Breast epithelium (tissue), 3 donors: Measurements from ENCODE around the gene PRKRIP1.

Experiments used
- POLR2A ChIP-seq: fragments of 450-650 bp; IDR thresholded peaks from one replicate; pipeline ENCODE4 v1.6.1; 2016; ENCODE audit warnings: antibody characterized with exemption, mild to moderate bottlenecking, moderate library complexity
- TF ChIP-seq, protein P1 (sequence below), 3 donors: fragments of 450-650 bp; IDR thresholded peaks; one replicate each; pipeline ENCODE4 v1.5.1; 2016 to 2017; ENCODE audit warnings: antibody characterized with exemption in 3 of 3, mild to moderate bottlenecking in 3 of 3, moderate library complexity in 3 of 3

DNA sequence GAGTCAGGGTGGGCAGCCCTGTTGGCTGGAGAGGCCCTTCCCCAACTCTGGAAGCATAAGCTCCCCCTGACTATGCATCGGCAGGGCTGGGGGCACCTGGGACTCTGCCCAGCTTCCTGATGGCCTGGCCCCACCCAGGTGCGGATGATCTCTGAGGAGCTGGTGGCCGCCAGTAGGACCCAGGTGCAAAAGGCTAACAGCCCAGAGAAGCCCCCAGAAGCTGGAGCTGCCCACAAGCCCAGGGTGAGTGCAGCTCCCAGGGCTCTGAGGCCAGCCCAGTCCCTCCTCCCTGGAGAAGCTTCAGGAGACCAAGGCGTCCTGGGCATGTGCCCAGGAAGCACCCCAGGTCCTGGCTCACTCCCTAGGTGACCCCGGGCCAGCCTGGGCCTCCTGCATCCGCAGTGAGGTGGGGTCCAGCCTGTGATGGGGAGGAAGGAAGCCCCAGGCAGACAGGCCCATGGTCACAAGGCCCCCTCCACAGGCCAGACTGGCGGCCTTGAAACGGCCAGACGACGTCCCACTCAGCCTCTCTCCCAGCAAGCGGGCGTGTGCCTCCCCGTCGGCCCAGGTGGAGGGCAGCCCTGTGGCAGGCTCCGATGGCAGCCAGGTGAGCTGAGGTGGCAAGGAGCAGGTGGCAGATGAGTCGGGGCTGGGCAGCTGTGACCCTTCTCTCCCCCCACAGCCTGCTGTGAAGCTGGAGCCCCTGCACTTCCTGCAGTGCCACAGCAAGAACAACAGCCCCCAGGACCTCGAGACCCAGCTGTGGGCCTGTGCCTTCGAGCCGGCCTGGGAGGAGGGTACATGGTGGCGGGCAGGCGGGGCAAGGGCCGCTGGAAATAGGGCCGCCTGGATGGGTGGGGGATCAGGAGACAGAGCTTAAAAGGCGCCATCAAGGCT, 71.7 kb downstream of the PRKRIP1 start:
- TF ChIP-seq, protein P1, sequence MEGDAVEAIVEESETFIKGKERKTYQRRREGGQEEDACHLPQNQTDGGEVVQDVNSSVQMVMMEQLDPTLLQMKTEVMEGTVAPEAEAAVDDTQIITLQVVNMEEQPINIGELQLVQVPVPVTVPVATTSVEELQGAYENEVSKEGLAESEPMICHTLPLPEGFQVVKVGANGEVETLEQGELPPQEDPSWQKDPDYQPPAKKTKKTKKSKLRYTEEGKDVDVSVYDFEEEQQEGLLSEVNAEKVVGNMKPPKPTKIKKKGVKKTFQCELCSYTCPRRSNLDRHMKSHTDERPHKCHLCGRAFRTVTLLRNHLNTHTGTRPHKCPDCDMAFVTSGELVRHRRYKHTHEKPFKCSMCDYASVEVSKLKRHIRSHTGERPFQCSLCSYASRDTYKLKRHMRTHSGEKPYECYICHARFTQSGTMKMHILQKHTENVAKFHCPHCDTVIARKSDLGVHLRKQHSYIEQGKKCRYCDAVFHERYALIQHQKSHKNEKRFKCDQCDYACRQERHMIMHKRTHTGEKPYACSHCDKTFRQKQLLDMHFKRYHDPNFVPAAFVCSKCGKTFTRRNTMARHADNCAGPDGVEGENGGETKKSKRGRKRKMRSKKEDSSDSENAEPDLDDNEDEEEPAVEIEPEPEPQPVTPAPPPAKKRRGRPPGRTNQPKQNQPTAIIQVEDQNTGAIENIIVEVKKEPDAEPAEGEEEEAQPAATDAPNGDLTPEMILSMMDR (IDR thresholded peaks at IDR 0.05): no peak
- no peak for TF ChIP-seq POLR2A
